ENCODE results near the gene SAP30BP. TPM values are rescaled to one million over a fixed set of nuclear protein-coding genes. Genes with fewer than 3 reads are reported as not detected.
"Not testable (repeated sequence)": the region's sequence is repeated elsewhere in the genome, so short reads cannot be mapped to it uniquely, and the experiment has no call there.

Gene SAP30BP
- total RNA-seq, 2 donors from 2014 or later, result 28.5 to 44.6 TPM

GRCh38 chr17:75634754-75635609, 32.2 kb upstream of the SAP30BP start:
- Histone ChIP-seq H3K36me3 (no peaks in the 10 kb centered on the region), H3K9me3 (no peaks in the 10 kb centered on the region), H3K4me3 (peak overlapping the region; percentile 27 to 31), H3K27ac (peak overlapping the region; percentile 88 to 94), H3K4me1 (peaks cover 0 to 59% of the 10 kb centered on the region in 2 donors), H3K27me3 (no peaks in the 10 kb centered on the region)
- no peak for DNase-seq (ENCODE audit: low spot score)
- TF ChIP-seq CTCF (IDR thresholded peaks at IDR 0.05), result no peak

- no peak for TF ChIP-seq CTCF (IDR thresholded peaks at IDR 0.05)
- no peak for DNase-seq (ENCODE audit: low spot score)
- Histone ChIP-seq H3K4me1 (peaks cover 0 to 66% of the 10 kb centered on the region in 2 donors), H3K27ac (peak overlapping the region; percentile 88 to 94), H3K9me3 (no peaks in the 10 kb centered on the region), H3K4me3 (no peak overlapping the region), H3K36me3 (no peaks in the 10 kb centered on the region), H3K27me3 (no peaks in the 10 kb centered on the region)
Observed at GRCh38 chr17:75635610-75636202, 31.4 kb upstream of the SAP30BP start.

- no peak for TF ChIP-seq CTCF (IDR thresholded peaks at IDR 0.05)
- no peak overlapping the region for H3K4me3 ChIP-seq
- H3K4me1 ChIP-seq, result peaks cover 0 to 75% of the 10 kb centered on the region in 2 donors
- H3K27ac ChIP-seq, result peak overlapping the region; percentile 88 to 94
- no peaks in the 10 kb centered on the region for H3K36me3 ChIP-seq
- DNase-seq (ENCODE audit: low spot score), result no peak
- no peaks in the 10 kb centered on the region for H3K27me3 ChIP-seq
- H3K9me3 ChIP-seq, result no peaks in the 10 kb centered on the region
Observed at GRCh38 chr17:75636381-75637142, 30.6 kb upstream of the SAP30BP start.

- Histone ChIP-seq H3K27ac (peak overlapping the region; percentile 88 to 94), H3K4me1 (peaks cover 0 to 81% of the 10 kb centered on the region in 2 donors), H3K27me3 (no peaks in the 10 kb centered on the region), H3K4me3 (no peak overlapping the region), H3K9me3 (no peaks in the 10 kb centered on the region), H3K36me3 (no peaks in the 10 kb centered on the region)
- TF ChIP-seq CTCF (IDR thresholded peaks at IDR 0.05), result no peak
- no peak for DNase-seq (ENCODE audit: low spot score)
Observed at GRCh38 chr17:75637143-75637538, 30.0 kb upstream of the SAP30BP start.

GRCh38 chr17:75637551-75637950, 29.6 kb upstream of the SAP30BP start:
- peaks cover 0 to 81% of the 10 kb centered on the region in 2 donors for H3K4me1 ChIP-seq
- no peaks in the 10 kb centered on the region for H3K36me3 ChIP-seq
- H3K9me3 ChIP-seq, result no peaks in the 10 kb centered on the region
- no peak overlapping the region for H3K4me3 ChIP-seq
- no peaks in the 10 kb centered on the region for H3K27me3 ChIP-seq
- peak overlapping the region; percentile 88 to 94 for H3K27ac ChIP-seq
- DNase-seq (ENCODE audit: low spot score), result no peak
- TF ChIP-seq CTCF (IDR thresholded peaks at IDR 0.05), result no peak

GRCh38 chr17:75638039-75638438, 29.1 kb upstream of the SAP30BP start:
- not testable (repeated sequence) for H3K36me3 ChIP-seq; DNase-seq (ENCODE audit: low spot score); H3K4me3 ChIP-seq; H3K9me3 ChIP-seq; H3K27me3 ChIP-seq
- Histone ChIP-seq H3K4me1 (peaks cover 0 to 76% of the 10 kb centered on the region in 2 donors), H3K27ac (peak overlapping the region; percentile 58 to 88)
